Stimulated activated naive CD8-positive, alpha-beta T cell treated with anti-CD3 and anti-CD28 coated beads, Interleukin-15, Interleukin-2, amounts not matched to agents 100 U/mL and 50 U/mL, for 24 hours (primary cell): Measurements from ENCODE around the gene PLA2G5.
"Not testable (repeated sequence)": the region's sequence is repeated elsewhere in the genome, so short reads cannot be mapped to it uniquely, and the experiment has no call there.

Experiments
- ATAC-seq: fragments of 150-1000 bp; cut with Tn5 transposase; one replicate; pipeline ENCODE4 v1.10.0; 2021
- DNase-seq: peaks from one replicate; pipeline ENCODE4 v3.0.0; 2021

The PLA2G5 gene

GRCh38 chr1:20119347-20119746 is 49.4 kb downstream of the PLA2G5 start, which contains the start of gene PLA2G2D:
PLA2G2D (minus strand) TSS chr1:20119536; CDS start chr1:20119498, 38 bp downstream.
- ATAC-seq (no peak), DNase-seq (no peak)

- no peak for DNase-seq
Observed at GRCh38 chr1:20120796-20121195, 50.8 kb downstream of the PLA2G5 start.

DNA sequence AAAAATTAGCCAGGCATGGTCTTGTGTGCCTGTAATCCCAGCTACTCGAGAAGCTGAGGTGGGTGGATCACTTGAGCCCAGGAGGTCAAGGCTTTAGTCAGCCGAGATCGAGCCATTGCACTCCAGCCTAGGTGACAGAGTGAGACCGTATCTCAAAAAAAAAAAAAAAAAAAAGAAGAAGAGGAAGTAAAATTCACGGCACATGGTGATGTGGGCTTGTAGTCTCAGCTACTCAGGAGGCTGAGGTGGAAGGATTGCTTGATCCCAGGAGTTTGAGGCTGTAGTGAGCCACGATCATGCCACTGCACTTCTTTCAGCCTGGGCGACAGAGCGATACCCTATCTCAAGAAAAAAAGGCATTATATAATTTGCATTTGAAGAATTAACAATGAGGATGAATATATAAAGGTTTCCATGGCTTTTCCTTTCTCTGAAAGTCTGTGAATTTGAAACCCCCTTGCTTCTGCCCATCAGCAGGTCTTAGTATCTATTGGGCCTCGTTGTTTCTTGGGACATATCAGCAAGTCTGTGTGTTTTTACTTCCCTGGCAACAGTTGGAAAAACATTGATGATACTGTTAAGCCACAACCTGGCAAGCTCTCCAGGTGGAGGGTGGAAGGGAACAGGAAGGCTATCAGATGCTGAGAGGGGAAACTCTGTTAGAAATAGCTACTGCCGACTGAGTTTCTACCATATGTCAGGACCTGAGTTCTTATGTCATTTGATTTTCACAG is 53.9 kb downstream of the PLA2G5 start:
- ATAC-seq = no peak
- DNase-seq = no peak

More at GRCh38 chr1:20120796-20121195, 50.8 kb downstream of the PLA2G5 start:
- ATAC-seq = no peak

DNA sequence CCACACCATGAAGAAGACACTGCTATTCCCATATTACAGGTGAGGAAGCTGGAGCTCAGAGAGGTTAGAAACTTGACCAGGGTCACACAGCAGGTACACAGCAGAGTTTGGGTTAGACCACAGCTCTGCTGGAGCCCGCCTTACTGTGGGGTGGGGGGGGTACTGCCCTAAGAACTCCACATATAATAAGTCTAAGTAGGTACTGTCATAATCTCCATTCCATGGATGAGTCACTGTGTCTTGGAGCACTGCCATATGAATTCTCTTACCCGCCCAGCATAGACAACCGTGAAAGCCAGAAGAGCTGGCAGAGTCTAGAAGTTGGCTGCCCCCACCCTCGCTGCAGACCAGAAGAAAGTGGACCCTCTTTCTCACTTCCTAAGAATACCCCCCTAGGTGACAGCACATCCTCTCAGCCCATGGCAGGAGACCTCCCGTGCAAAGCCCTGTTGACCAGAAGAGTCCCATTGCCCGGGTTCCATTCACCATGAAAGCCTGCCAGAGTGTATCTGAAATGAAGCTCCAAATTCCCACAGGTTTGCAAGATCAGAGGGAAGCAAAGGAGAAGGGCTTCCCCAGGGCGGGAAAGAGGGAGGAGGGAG is 54.6 kb downstream of the PLA2G5 start:
- ATAC-seq (peak; percentile 58), DNase-seq (no peak)

- no peak for DNase-seq
- ATAC-seq = no peak
Observed at GRCh38 chr1:20125100-20125499, 55.1 kb downstream of the PLA2G5 start.

GRCh38 chr1:20126041-20126805 is 56.2 kb downstream of the PLA2G5 start:
- DNase-seq (no peak), ATAC-seq (no peak)

- ATAC-seq (no peak), DNase-seq (no peak)
Observed at GRCh38 chr1:20126806-20127440, 56.9 kb downstream of the PLA2G5 start.

DNA sequence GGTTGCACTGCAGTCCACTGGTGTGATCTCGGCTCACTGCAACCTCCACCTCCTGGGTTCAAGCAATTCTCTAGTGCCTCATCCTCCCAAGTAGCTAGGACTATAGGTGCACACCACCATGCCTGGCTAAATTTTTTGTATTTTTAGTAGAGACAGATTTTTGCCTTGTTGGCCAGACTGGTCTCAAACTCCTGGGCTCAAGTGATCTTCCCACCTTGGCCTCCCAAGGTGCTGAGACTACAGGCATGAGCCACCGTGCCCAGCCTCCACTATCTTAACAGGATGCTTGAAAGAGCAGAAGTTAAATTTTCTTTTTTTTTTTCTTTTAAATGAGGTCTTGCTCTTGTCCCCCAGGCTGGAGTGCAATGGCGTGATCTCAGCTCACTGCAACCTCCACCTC is 60.5 kb downstream of the PLA2G5 start:
- not testable (repeated sequence) for ATAC-seq, DNase-seq

DNA sequence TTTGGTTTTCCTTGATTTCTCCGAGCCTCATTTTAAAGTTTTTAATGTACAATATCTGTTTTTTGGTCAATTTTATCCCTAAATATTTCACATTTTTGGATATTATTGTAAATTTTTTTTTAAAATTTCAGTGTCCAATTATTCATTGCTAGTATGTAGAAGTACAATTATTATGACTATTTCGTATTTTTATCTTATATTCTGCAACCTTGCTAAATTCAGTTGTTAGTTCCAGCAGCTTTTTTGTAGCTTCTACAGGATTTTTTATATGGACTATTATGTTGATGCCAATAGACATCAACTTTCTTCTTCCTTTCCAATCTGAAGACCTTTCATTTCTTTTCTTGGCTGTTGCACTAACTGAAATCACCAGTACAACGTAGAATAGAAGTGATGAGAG is 65.0 kb downstream of the PLA2G5 start:
- DNase-seq (no peak), ATAC-seq (no peak)

DNA sequence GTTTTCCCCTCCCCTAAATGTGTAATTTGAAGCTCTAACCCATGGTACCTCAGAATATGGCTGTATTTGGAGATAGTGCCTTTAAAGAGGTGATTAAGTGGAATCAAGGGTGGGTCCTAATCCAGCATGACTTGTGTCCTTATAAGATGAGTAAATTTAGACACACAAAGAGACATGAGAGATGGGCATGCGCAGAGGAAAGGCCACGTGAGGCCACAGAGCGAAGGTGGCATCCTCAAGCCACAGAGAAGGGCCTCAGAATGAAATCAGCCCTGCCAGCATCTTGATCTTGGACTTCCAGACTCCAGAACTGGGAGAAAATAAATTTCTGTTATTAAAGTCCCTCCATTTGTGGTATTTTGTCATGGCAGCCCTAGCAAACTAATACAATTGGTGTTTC is 66.3 kb downstream of the PLA2G5 start:
- no peak for ATAC-seq
- DNase-seq = no peak

DNA sequence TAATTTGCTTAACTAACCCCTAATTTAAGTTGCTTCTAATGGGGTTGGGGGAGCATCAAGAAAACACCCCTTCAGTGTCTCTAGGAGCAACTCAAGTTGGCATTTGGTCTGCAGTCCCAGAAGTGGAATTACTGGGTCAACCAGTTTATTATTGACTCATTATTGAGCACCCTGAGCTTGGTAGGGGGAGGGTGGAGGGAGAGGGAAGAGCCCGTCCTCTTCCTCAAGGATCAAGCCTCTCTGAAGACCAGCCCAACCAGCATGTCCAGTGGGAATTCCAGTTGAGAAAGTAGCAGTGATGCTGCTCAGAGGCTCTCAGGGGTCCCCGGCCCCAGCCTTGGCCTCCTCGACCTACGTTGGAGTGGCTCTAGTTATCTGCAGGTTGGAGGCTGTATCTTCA is 67.1 kb downstream of the PLA2G5 start:
- DNase-seq (no peak), ATAC-seq (no peak)

DNA sequence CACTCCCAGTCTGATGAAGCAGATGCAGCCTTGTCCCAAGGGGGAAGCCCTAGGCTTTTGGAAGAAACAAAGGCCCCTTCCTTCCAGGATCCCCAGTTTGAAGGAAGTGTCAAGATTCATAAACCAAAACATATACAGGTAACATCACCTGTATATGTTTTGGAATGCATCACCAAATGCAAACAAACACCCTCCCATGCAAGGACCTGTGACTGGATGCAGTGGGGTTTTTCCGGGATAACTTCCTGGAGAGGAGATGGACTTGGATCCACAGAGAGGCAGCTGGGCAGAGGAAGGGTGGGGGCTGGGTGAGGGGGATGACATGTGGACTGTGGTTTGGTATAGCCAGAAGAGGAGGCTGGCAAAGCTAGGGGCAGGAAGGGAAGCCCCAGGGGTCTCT is 67.6 kb downstream of the PLA2G5 start:
- ATAC-seq (no peak), DNase-seq (no peak)

DNA sequence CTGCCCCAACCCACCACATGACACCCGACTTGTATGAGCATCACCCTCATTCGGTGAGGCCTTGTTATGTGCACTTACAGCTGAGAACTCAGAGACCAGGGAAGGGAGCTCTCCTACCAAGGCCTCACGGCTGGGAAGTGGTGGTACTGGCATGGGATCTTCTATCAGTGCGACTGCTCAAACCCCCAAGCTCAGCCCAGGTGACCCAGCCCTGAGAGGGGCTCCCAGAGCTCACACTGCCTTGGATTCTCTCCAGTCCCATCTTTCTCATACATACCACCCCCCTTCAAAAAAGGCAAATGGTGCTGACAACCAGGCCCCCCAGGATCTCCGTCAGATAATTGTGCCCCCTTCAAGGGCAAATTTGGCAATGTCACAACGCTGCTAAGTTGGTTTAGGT is 68.4 kb downstream of the PLA2G5 start:
- ATAC-seq (no peak), DNase-seq (no peak)

DNA sequence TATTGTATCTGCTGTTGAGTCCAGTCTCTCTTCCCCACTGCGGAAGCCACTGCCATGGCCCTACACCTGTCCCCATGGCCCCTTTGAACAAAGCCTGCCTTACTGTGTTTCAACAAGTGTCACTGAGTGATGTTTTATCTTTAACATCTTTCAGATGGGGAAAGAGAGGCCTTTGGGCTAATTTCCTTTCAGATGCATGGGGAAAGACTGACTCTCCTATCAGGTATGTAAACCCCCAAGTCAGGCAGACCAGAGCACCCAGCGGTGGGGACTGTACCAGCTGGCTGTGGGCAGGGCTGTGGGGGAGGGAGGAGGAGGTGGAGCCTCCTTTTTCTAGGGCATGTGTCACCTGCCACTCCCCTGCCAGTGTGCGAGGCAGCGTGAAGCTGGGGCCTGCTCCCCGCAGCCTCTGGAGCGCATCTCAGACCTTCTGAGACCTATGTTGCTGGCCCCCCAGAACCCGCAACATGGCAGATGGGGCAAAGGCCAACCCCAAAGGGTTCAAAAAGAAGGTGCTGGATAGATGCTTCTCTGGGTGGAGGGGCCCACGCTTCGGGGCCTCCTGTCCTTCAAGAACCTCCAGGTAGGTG is 69.1 kb downstream of the PLA2G5 start, which contains the start of gene PLA2G2F:
Gene PLA2G2F (plus strand): TSS at position 363 of the 590 bp plus-strand sequence. CDS start 105 bp downstream, at position 468.
- ATAC-seq (no peak), DNase-seq (no peak)

DNA sequence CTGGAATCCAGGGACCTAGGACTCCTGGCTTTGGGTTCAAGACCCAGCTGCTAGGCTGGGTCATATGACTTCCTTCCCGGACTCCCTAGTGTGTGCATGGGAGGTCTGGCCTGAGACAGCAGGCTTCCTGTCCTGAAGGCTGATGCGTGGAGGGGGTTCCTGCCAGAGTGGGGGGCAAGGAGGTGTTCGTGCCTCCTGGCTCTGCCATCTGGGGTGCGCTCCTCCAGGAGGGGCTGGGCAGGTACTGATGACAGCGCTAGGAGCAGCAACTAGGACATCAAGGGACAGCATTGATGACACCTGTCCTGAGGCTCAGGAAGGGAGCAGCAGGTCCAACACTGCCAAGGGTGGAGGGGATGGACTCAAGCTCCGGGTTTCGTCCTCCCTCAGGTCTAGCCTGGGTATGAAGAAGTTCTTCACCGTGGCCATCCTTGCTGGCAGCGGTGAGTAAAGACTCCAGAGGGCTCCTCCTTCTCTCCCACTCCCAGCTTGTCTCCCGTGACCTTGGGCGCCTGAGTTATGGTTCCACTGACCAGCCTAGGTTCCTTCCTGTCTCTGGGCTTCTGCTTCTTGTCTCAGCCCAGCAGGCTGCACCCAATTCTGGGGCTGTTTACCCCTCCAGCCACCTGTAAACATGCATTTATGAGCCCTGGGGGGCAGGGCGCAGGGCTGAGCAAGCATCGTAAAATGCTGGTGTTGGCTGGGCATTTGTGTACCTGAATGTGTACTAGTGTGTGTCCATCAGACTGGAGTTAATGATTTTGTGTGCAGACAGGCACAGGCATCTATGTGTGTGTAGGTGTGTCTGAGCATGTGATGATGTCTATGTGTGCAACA is 70.0 kb downstream of the PLA2G5 start:
- no peak for DNase-seq
- no peak for ATAC-seq

DNA sequence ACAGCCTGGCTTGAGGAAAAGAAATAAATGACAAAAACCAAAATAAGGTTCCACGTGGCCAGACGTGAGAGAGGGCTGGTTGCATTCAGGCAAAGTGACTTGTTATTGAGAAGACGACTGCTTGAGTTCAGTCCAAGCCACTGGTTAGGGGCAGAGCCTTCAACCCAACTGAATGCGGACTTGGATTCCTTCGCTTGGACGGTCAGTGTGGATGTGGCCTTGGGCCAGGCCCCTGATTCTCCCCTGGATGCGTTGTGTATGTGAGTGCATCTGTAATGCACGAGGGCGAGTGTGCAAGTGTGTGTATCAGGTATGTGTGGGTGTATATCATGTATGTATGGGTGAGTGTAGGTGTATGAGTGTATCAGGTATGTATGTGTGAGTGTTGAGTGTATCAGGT is 71.0 kb downstream of the PLA2G5 start:
- DNase-seq (no peak), ATAC-seq (no peak)

- DNase-seq = no peak
- no peak for ATAC-seq
Observed at GRCh38 chr1:20141466-20141865, 71.5 kb downstream of the PLA2G5 start.
